GM23248 (cell line): ENCODE results near the gene MKKS. TPM values are rescaled to one million over a fixed set of nuclear protein-coding genes. Genes with fewer than 3 reads are reported as not detected.

ENCODE experiments used
- DNase-seq: peaks from one replicate; pipeline ENCODE4 v3.0.0-alpha.2; 2015
- H2AFZ ChIP-seq: fragments of 200-600 bp; sonication (generic); 2 replicates; pipeline ENCODE4 v1.6.1; 2016; ENCODE audit warnings: antibody characterized with exemption
- H3F3A ChIP-seq: fragments of 200-600 bp; sonication (generic); 2 replicates; pipeline ENCODE4 v1.6.1; 2016; ENCODE audit warnings: mild to moderate bottlenecking, antibody characterized with exemption, mixed run types; ENCODE audit not compliant: insufficient read depth
- H3K27ac ChIP-seq: fragments of 200-600 bp; sonication (generic); 2 replicates; pipeline ENCODE4 v1.5.1; 2016; ENCODE audit warnings: mild to moderate bottlenecking
- H3K27me3 ChIP-seq: fragments of 200-600 bp; sonication (generic); replicated peaks from 2 replicates; pipeline ENCODE4 v1.6.1; 2016; ENCODE audit warnings: mild to moderate bottlenecking; ENCODE audit not compliant: insufficient read depth
- H3K36me3 ChIP-seq: fragments of 200-600 bp; sonication (generic); 2 replicates; pipeline ENCODE4 v1.6.1; 2016; ENCODE audit warnings: low read depth, mild to moderate bottlenecking
- H3K4me1 ChIP-seq: fragments of 200-600 bp; sonication (generic); 2 replicates; pipeline ENCODE4 v1.6.1; 2016; ENCODE audit warnings: mild to moderate bottlenecking; ENCODE audit not compliant: insufficient read depth
- H3K4me2 ChIP-seq: fragments of 200-600 bp; sonication (generic); one replicate; pipeline ENCODE4 v1.6.1; 2016; ENCODE audit warnings: mild to moderate bottlenecking; ENCODE audit not compliant: unreplicated experiment
- H3K4me3 ChIP-seq: fragments of 200-600 bp; sonication (generic); 2 replicates; pipeline ENCODE4 v1.5.1; 2016; ENCODE audit warnings: mild to moderate bottlenecking
- H3K79me2 ChIP-seq: fragments of 200-600 bp; sonication (generic); 2 replicates; pipeline ENCODE4 v1.6.1; 2016; ENCODE audit warnings: mild to moderate bottlenecking; ENCODE audit not compliant: insufficient read depth
- H3K9ac ChIP-seq: fragments of 200-600 bp; sonication (generic); 2 replicates; pipeline ENCODE4 v1.6.1; 2016; ENCODE audit warnings: mild to moderate bottlenecking
- H3K9me2 ChIP-seq: fragments of 200-600 bp; sonication (generic); 2 replicates; pipeline ENCODE4 v1.6.1; 2016; ENCODE audit warnings: mixed run types, mild to moderate bottlenecking, moderate library complexity; ENCODE audit not compliant: insufficient read depth
- H3K9me3 ChIP-seq: fragments of 200-600 bp; sonication (generic); one replicate; pipeline ENCODE4 v1.6.1; 2017; ENCODE audit warnings: low read depth
- H4K20me1 ChIP-seq: fragments of 200-600 bp; sonication (generic); 2 replicates; pipeline ENCODE4 v1.6.0; 2016; ENCODE audit not compliant: insufficient read depth
- EZH2 ChIP-seq: fragments of 200-600 bp; sonication (generic); IDR thresholded peaks from 2 replicates; pipeline ENCODE4 v1.6.1; 2018; ENCODE audit warnings: antibody characterized with exemption, mild to moderate bottlenecking; ENCODE audit not compliant: insufficient read depth, poor library complexity, severe bottlenecking
- EZH2phosphoT487 ChIP-seq: fragments of 200-600 bp; sonication (generic); IDR thresholded peaks from 2 replicates; pipeline ENCODE4 v1.6.1; 2018; ENCODE audit warnings: antibody characterized with exemption, moderate library complexity, mild to moderate bottlenecking, low read depth; ENCODE audit not compliant: insufficient read depth
- WGBS, 2 experiments: methylation state at CpG; one replicate each; pipeline ENCODE4 v1.1.6; 2015 to 2017; ENCODE audit warnings: low lambda C conversion rate in 2 of 2, low coverage in 1 of 2; ENCODE audit errors: missing lambda C conversion rate in 2 of 2; 5-methylcytosine and 5-hydroxymethylcytosine counted together
- in situ Hi-C: fragments of 300-500 bp; cut with MboI; formaldehyde crosslinking; loops from 2 replicates; pipeline ENCODE4 v1.15.0; 2020
- polyA plus RNA-seq: library from polyadenylated mRNA; unstranded; fragments of >200 nt; fragmentation: Nextera tagmentation; extraction: Ambion mirVana; gene quantifications from 2 replicates; pipeline ENCODE4 v1.2.1, GENCODE V29; 2016
- total RNA-seq: library from RNA; depleted of rRNA; stranded (reverse); fragments of >200 nt; shearing (Covaris generic); gene quantifications from 2 replicates; pipeline ENCODE4 v1.2.3, GENCODE V29; 2014

Gene MKKS
- total and polyA plus RNA-seq, 2 experiments from 2014 or later = 9.8 to 17.8 TPM

DNA sequence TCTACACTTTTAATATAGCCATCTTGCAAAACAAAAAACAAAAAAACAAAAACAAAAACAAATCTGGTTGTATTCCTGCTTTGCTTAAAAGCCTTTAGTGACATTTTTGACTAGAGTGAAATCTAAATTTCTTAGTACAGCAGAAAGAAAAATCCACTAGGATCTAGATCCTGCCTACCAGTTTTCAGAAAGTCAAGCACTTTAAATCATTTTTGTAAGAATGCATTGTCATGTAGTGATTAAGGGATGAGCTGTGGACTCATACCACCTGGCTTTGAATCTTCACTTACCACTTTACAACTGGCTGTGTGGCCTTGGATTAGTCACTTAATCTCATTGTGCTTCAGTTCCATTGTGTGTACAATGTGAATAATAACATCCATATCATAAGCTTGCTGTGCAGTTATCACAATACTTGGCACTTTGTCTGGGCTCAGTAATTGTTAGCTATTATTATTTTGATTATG is 4.0 kb downstream of the MKKS start:
- H3K79me2 ChIP-seq = peaks cover 85% of the 10 kb centered on the region
- no peak for TF ChIP-seq EZH2phosphoT487
- no peak for TF ChIP-seq EZH2
- H3K4me3 ChIP-seq = no peak overlapping the region
- no peaks in the 10 kb centered on the region for H4K20me1 ChIP-seq
- in situ Hi-C loops = loop anchor here (25.0 kb wide), 1 partner anchor 1018 kb away; no protein-coding TSS in a partner anchor
- no peak overlapping the region for H3K4me2 ChIP-seq
- DNase-seq = peak; percentile 68
- H3K36me3 ChIP-seq = no peaks in the 10 kb centered on the region
- no peak overlapping the region for H3K27ac ChIP-seq
- no peak overlapping the region for H3K9ac ChIP-seq
- no peaks in the 10 kb centered on the region for H3K9me2 ChIP-seq
- no peaks in the 10 kb centered on the region for H3K9me3 ChIP-seq
- H3F3A ChIP-seq = no peaks in the 10 kb centered on the region
- no peaks in the 10 kb centered on the region for H3K27me3 ChIP-seq
- H2AFZ ChIP-seq = no peak overlapping the region
- peaks cover 6% of the 10 kb centered on the region for H3K4me1 ChIP-seq

DNA sequence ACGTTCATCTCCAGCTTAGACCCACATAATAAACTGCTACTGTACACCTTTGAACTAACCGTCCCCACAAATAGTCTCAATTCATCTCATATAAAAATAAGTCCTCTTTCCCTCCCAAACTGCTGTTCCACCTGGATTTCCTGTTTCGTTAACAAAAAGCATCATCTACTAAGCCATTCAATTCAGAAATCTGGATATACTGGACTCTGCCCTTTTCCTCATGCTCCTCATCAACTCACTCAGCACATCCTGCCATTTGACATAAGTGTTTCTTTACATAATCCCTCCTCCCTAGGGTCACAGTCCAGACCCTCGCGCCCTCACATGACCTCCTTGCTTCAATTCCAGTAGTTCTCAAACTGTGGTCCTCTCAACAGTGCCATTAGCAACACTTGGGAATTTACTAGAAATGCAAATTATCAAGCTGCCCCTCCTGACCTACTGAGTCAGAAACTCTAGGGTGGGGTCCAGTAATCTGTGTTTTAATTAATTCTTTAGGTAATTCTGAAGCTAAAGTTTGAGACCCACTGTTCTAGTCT is 4.5 kb downstream of the MKKS start:
- no peaks in the 10 kb centered on the region for H3K9me2 ChIP-seq
- no peaks in the 10 kb centered on the region for H4K20me1 ChIP-seq
- peaks cover 90% of the 10 kb centered on the region for H3K79me2 ChIP-seq
- no peak overlapping the region for H2AFZ ChIP-seq
- no peaks in the 10 kb centered on the region for H3K27me3 ChIP-seq
- no peak for TF ChIP-seq EZH2phosphoT487
- TF ChIP-seq EZH2 = no peak
- H3K4me3 ChIP-seq = no peak overlapping the region
- H3K9ac ChIP-seq = no peak overlapping the region
- peaks cover 6% of the 10 kb centered on the region for H3K4me1 ChIP-seq
- H3K9me3 ChIP-seq = no peaks in the 10 kb centered on the region
- in situ Hi-C loops = loop anchor here (25.0 kb wide), 1 partner anchor 1017 kb away; no protein-coding TSS in a partner anchor
- WGBS, 2 experiments = 96 to 98% methylated on average over 5 of the region's 5 CpGs
- no peak for DNase-seq
- H3F3A ChIP-seq = no peaks in the 10 kb centered on the region
- H3K4me2 ChIP-seq = no peak overlapping the region
- no peaks in the 10 kb centered on the region for H3K36me3 ChIP-seq
- H3K27ac ChIP-seq = no peak overlapping the region

DNA sequence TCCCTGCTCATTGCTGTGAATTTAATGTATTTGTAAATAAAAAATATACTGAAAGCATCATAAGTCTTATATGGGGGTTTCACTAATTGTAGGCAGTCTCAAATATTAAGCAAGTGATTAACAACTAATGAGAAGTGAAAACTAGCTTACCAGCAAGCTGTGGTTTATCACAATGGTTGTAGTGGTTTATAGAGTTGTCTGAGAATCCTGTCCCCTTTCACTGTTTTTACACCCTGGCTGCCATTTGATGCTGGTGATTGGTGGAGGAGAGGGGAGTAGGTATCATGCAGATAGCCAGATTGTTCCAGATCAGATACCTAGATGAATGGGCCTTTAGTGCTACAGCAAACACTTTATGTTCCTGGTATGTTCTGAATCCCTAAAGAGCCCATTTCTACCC is 6.0 kb downstream of the MKKS start:
- no peak overlapping the region for H3K4me2 ChIP-seq
- no peaks in the 10 kb centered on the region for H3K9me2 ChIP-seq
- H3K27me3 ChIP-seq = no peaks in the 10 kb centered on the region
- no peak for DNase-seq
- no peak overlapping the region for H3K4me3 ChIP-seq
- no peaks in the 10 kb centered on the region for H3K36me3 ChIP-seq
- H3K9me3 ChIP-seq = no peaks in the 10 kb centered on the region
- no peaks in the 10 kb centered on the region for H4K20me1 ChIP-seq
- peaks cover 6% of the 10 kb centered on the region for H3K4me1 ChIP-seq
- H3F3A ChIP-seq = no peaks in the 10 kb centered on the region
- H2AFZ ChIP-seq = no peak overlapping the region
- no peak overlapping the region for H3K27ac ChIP-seq
- TF ChIP-seq EZH2 (no peak), EZH2phosphoT487 (no peak)
- in situ Hi-C loops = loop anchor here (25.0 kb wide), 1 partner anchor 1016 kb away; no protein-coding TSS in a partner anchor
- H3K9ac ChIP-seq = no peak overlapping the region
- peaks cover 93% of the 10 kb centered on the region for H3K79me2 ChIP-seq

DNA sequence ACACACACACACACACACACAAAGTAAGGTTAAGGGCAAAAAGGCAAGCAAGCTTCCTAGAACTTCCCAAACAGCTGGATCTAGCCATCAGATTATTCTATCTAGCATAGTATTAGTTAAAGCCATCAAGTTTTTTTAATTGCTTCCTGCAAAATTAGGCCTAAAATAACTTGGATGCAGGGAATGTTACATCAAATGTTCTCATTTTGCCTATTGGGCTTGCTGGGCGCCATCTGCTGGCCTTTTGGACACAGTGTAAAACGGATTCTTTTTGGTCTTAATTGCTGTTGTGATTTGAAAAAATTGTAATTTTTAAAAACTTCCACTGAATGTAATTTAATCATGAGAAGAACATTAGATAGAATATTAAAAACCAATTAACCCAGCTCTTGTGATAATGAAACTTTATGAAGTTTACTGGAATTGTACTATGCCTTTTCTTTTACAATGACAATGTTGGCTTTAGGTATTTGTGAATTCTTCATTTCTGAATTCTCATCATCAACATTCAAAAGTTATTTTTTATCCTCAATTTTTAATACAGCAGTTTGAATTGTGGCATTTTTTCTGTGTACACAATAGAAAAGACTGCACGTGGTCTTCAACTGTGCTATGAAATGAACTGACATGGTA is 6.8 kb downstream of the MKKS start:
- no peak overlapping the region for H3K4me2 ChIP-seq
- DNase-seq = peak; percentile 86
- H2AFZ ChIP-seq = no peak overlapping the region
- no peaks in the 10 kb centered on the region for H3F3A ChIP-seq
- H4K20me1 ChIP-seq = no peaks in the 10 kb centered on the region
- no peaks in the 10 kb centered on the region for H3K36me3 ChIP-seq
- peaks cover 6% of the 10 kb centered on the region for H3K4me1 ChIP-seq
- H3K4me3 ChIP-seq = no peak overlapping the region
- H3K9ac ChIP-seq = no peak overlapping the region
- H3K9me3 ChIP-seq = no peaks in the 10 kb centered on the region
- H3K9me2 ChIP-seq = no peaks in the 10 kb centered on the region
- H3K27ac ChIP-seq = no peak overlapping the region
- 24 to 25% methylated on average over 3 of the region's 3 CpGs for WGBS, 2 experiments
- in situ Hi-C loops = loop anchor here (25.0 kb wide), 1 partner anchor 1015 kb away; no protein-coding TSS in a partner anchor
- no peak for TF ChIP-seq EZH2
- no peak for TF ChIP-seq EZH2phosphoT487
- H3K27me3 ChIP-seq = no peaks in the 10 kb centered on the region
- peaks cover 90% of the 10 kb centered on the region for H3K79me2 ChIP-seq
